Thoracic aorta (tissue), 2 donors: ENCODE results near the gene EXOSC1. TPM values are rescaled to one million over a fixed set of nuclear protein-coding genes. Genes with fewer than 3 reads are reported as not detected.

ENCODE experiments used
- ATAC-seq: fragments of 150-250 bp; one replicate; pipeline ENCODE4 v1.8.0; 2017; ENCODE audit warnings: low read depth; ENCODE audit not compliant: insufficient number of reproducible peaks, low FRiP score
- DNase-seq: peaks from one replicate; pipeline ENCODE4 v3.0.0-alpha.2; 2020; ENCODE audit warnings: low spot score
- H3K27ac ChIP-seq, 2 donors: fragments of 200-600 bp; sonication (generic); 1 replicate in 1 of 2; 2 replicates in 1 of 2; pipeline ENCODE4 v1.5.1; 2016; ENCODE audit warnings: mild to moderate bottlenecking in 2 of 2, moderate library complexity in 2 of 2
- H3K27me3 ChIP-seq: fragments of 200-600 bp; sonication (generic); replicated peaks from 2 replicates; pipeline ENCODE4 v1.6.0; 2016; ENCODE audit warnings: mild to moderate bottlenecking; ENCODE audit not compliant: insufficient read depth
- H3K36me3 ChIP-seq: fragments of 200-600 bp; sonication (generic); one replicate; pipeline ENCODE4 v1.5.1; 2016
- H3K4me1 ChIP-seq, 2 donors: fragments of 200-600 bp; sonication (generic); 1 replicate in 1 of 2; 2 replicates in 1 of 2; pipeline versions ENCODE4 v1.5.1 to v1.6.0; 2016; ENCODE audit warnings: low read depth in 2 of 2, mild to moderate bottlenecking in 1 of 2; ENCODE audit not compliant: control insufficient read depth in 1 of 2
- H3K4me3 ChIP-seq: fragments of 200-600 bp; sonication (generic); 2 replicates; pipeline ENCODE4 v1.5.1; 2016; ENCODE audit warnings: mild to moderate bottlenecking
- H3K9me3 ChIP-seq: fragments of 200-600 bp; sonication (generic); 2 replicates; pipeline ENCODE4 v1.5.1; 2016
- CTCF ChIP-seq: fragments of 200-600 bp; sonication (generic); IDR thresholded peaks from one replicate; pipeline ENCODE4 v1.5.1; 2019; ENCODE audit warnings: antibody characterized with exemption
- total RNA-seq, 2 donors: library from RNA; depleted of rRNA; stranded (reverse); fragments of >200 nt; gene quantifications; one replicate each; pipeline versions ENCODE4 v1.1.0 to v1.2.3, GENCODE V29; 2016

Gene EXOSC1
- total RNA-seq, 2 donors from 2014 or later, result 23.4 to 38.0 TPM

- Histone ChIP-seq H3K36me3 (peaks cover 29% of the 10 kb centered on the region), H3K27ac (no peak overlapping the region)
These were observed 6.5 kb upstream of the EXOSC1 start for GRCh38 chr10:97452352-97452751.

GRCh38 chr10:97451605-97452004 lies 5.8 kb upstream of the EXOSC1 start:
- H3K4me1 ChIP-seq, result peaks cover 13 to 51% of the 10 kb centered on the region in 2 donors
- DNase-seq, result no peak
- peaks cover 21% of the 10 kb centered on the region for H3K36me3 ChIP-seq
- no peaks in the 10 kb centered on the region for H3K27me3 ChIP-seq
- no peaks in the 10 kb centered on the region for H3K9me3 ChIP-seq
- H3K4me3 ChIP-seq, result no peak overlapping the region
- no peak overlapping the region for H3K27ac ChIP-seq
- no peak for ATAC-seq
- no peak for TF ChIP-seq CTCF

More at GRCh38 chr10:97452352-97452751, 6.5 kb upstream of the EXOSC1 start:
- no peak for DNase-seq
- H3K9me3 ChIP-seq, result no peaks in the 10 kb centered on the region
- no peak for TF ChIP-seq CTCF
- no peaks in the 10 kb centered on the region for H3K27me3 ChIP-seq
- peaks cover 10 to 44% of the 10 kb centered on the region in 2 donors for H3K4me1 ChIP-seq
- ATAC-seq, result no peak
- no peak overlapping the region for H3K4me3 ChIP-seq

- Histone ChIP-seq H3K36me3 (peaks cover 16% of the 10 kb centered on the region), H3K9me3 (no peaks in the 10 kb centered on the region), H3K4me3 (no peak overlapping the region), H3K27me3 (no peaks in the 10 kb centered on the region), H3K27ac (no peak overlapping the region), H3K4me1 (peaks cover 14 to 52% of the 10 kb centered on the region in 2 donors)
- ATAC-seq (no peak), DNase-seq (no peak)
- TF ChIP-seq CTCF, result no peak
These were observed 5.0 kb upstream of the EXOSC1 start for GRCh38 chr10:97450828-97451227.

GRCh38 chr10:97445357-97445721 lies 467 bp downstream of the EXOSC1 start:
- H3K9me3 ChIP-seq, result no peaks in the 10 kb centered on the region
- no peaks in the 10 kb centered on the region for H3K27me3 ChIP-seq
- ATAC-seq (no peak), DNase-seq (no peak)
- H3K4me3 ChIP-seq, result peak overlapping the region; percentile 89
- H3K4me1 ChIP-seq, result peaks cover 15 to 34% of the 10 kb centered on the region in 2 donors
- no peaks in the 10 kb centered on the region for H3K36me3 ChIP-seq
- TF ChIP-seq CTCF, result no peak
- peak overlapping the region in 1 of 2 donors; percentile 53 for H3K27ac ChIP-seq

GRCh38 chr10:97444212-97444611 lies 1.6 kb downstream of the EXOSC1 start:
- H3K36me3 ChIP-seq, result peaks cover 2% of the 10 kb centered on the region
- ATAC-seq (no peak), DNase-seq (no peak)
- no peak for TF ChIP-seq CTCF
- H3K27ac ChIP-seq, result no peak overlapping the region
- no peaks in the 10 kb centered on the region for H3K9me3 ChIP-seq
- peaks cover 15 to 33% of the 10 kb centered on the region in 2 donors for H3K4me1 ChIP-seq
- no peaks in the 10 kb centered on the region for H3K27me3 ChIP-seq
- no peak overlapping the region for H3K4me3 ChIP-seq
